Activated naive CD4-positive, alpha-beta T cell treated with anti-CD3 and anti-CD28 coated beads for 36 hours (primary cell): ENCODE measurements around the gene RNF187. TPM values are rescaled to one million over a fixed set of nuclear protein-coding genes. Genes with fewer than 3 reads are reported as not detected.

Experiments used
- CTCF ChIA-PET: fragments of 350-600 bp; sonication (Branson Sonifier 250); formaldehyde crosslinking; loops from one replicate; lab custom pipeline; 2021; ENCODE audit warnings: antibody characterized with exemption; lab: Charles Lee
- DNase-seq: peaks from one replicate; pipeline ENCODE4 v3.0.0-alpha.2; 2020
- H3K27ac Mint-ChIP-seq: one replicate; pipeline ENCODE4 v1.8.0; 2021; ENCODE audit warnings: mild to moderate bottlenecking, mixed read lengths
- H3K27me3 Mint-ChIP-seq: one replicate; pipeline ENCODE4 v1.8.0; 2021; ENCODE audit warnings: low read depth, mixed read lengths
- H3K36me3 Mint-ChIP-seq: one replicate; pipeline ENCODE4 v1.8.0; 2021; ENCODE audit warnings: low read depth, mixed read lengths
- H3K4me1 Mint-ChIP-seq: one replicate; pipeline ENCODE4 v1.8.0; 2021; ENCODE audit warnings: low read depth, mixed read lengths
- H3K4me3 Mint-ChIP-seq: one replicate; pipeline ENCODE4 v1.8.0; 2021; ENCODE audit warnings: mild to moderate bottlenecking, moderate library complexity, mixed read lengths
- H3K9me3 Mint-ChIP-seq: one replicate; pipeline ENCODE4 v1.8.0; 2021; ENCODE audit warnings: mixed read lengths
- intact Hi-C: fragments of 100-400 bp; cut with micrococcal nuclease; formaldehyde crosslinking; loops from one replicate; pipeline ENCODE4 v1.15.1; 2023
- total RNA-seq, 2 experiments: library from RNA; stranded (reverse); gene quantifications; one replicate each; pipeline ENCODE4 v1.2.3, GENCODE V29; 2021

Gene RNF187
- total RNA-seq, 2 experiments from 2014 or later = 112 to 116 TPM

DNA sequence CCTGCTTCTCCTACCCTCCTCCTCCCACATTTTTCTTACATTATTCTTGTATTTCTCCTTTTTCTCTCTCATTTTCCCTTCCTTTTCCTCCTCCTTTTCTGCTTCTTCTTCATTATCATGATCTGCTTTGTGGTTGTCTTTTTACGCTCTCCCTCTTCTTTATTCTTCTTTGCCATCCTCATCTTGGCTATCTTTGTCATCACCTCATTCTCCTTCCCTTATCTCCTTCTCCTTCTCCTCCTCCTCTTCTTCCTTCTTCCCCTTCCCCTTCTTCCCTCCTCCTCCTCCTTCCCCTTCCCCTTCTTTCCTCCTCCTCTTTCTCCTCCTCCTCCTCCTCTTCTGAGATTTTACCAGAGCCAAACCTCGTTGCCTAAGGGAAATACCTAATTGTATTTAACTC lies 30.5 kb downstream of the RNF187 start:
- Mint-ChIP-seq H3K27me3 (peaks cover 2% of the 10 kb centered on the region), H3K36me3 (no peaks in the 10 kb centered on the region), H3K27ac (no peak overlapping the region), H3K4me1 (peaks cover 4% of the 10 kb centered on the region), H3K4me3 (no peak overlapping the region), H3K9me3 (no peaks in the 10 kb centered on the region)
- CTCF ChIA-PET = no interaction called here
- intact Hi-C loops = no loop called here
- DNase-seq = no peak

- CTCF ChIA-PET = no interaction called here
- peaks cover 29% of the 10 kb centered on the region for H3K27me3 Mint-ChIP-seq
These were observed 40.4 kb downstream of the RNF187 start for GRCh38 chr1:228527596-228527995.

GRCh38 chr1:228528612-228529011 lies 41.4 kb downstream of the RNF187 start:
- Mint-ChIP-seq H3K4me3 (no peak overlapping the region), H3K27ac (no peak overlapping the region), H3K27me3 (peaks cover 32% of the 10 kb centered on the region), H3K4me1 (no peaks in the 10 kb centered on the region), H3K36me3 (no peaks in the 10 kb centered on the region), H3K9me3 (no peaks in the 10 kb centered on the region)
- intact Hi-C loops = no loop called here
- CTCF ChIA-PET = no interaction called here
- DNase-seq = no peak

More at GRCh38 chr1:228527596-228527995, 40.4 kb downstream of the RNF187 start:
- no peak overlapping the region for H3K27ac Mint-ChIP-seq
- no peaks in the 10 kb centered on the region for H3K9me3 Mint-ChIP-seq
- intact Hi-C loops = no loop called here
- no peaks in the 10 kb centered on the region for H3K36me3 Mint-ChIP-seq
- no peak for DNase-seq
- no peak overlapping the region for H3K4me3 Mint-ChIP-seq
- no peaks in the 10 kb centered on the region for H3K4me1 Mint-ChIP-seq

- CTCF ChIA-PET = no interaction called here
- Mint-ChIP-seq H3K27ac (no peak overlapping the region), H3K4me1 (no peaks in the 10 kb centered on the region), H3K9me3 (no peaks in the 10 kb centered on the region), H3K27me3 (peaks cover 30% of the 10 kb centered on the region), H3K4me3 (no peak overlapping the region), H3K36me3 (no peaks in the 10 kb centered on the region)
- no peak for DNase-seq
- intact Hi-C loops = no loop called here
These were observed 43.0 kb downstream of the RNF187 start for GRCh38 chr1:228530086-228530758.

- intact Hi-C loops = no loop called here
- H3K27me3 Mint-ChIP-seq = peaks cover 28% of the 10 kb centered on the region
- H3K36me3 Mint-ChIP-seq = no peaks in the 10 kb centered on the region
- DNase-seq = no peak
- no peak overlapping the region for H3K4me3 Mint-ChIP-seq
- H3K9me3 Mint-ChIP-seq = no peaks in the 10 kb centered on the region
- no peaks in the 10 kb centered on the region for H3K4me1 Mint-ChIP-seq
- CTCF ChIA-PET = no interaction called here
- no peak overlapping the region for H3K27ac Mint-ChIP-seq
These were observed 44.0 kb downstream of the RNF187 start for GRCh38 chr1:228530951-228531731.

DNA sequence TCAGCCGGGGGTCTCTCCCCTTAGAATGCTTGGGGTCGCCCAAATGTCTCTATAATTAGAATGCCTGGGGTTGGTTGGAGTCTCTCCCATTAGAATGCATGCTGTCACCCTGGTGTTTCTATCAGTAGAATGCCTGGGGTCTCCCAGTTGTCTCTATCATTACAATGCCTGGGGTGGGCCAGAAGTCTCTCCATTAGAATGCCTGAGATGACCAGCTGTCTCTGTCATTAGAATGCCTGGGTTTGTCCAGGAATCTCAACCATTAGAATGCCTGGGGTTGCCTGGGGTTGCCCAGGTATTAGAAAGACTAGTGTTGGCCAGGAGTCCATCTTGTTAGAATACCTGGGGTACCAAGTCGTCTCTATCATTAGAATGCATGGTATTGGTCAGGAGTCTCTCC lies 51.6 kb downstream of the RNF187 start:
- intact Hi-C loops = no loop called here
- Mint-ChIP-seq H3K4me1 (no peaks in the 10 kb centered on the region), H3K4me3 (no peak overlapping the region), H3K36me3 (no peaks in the 10 kb centered on the region), H3K27me3 (peaks cover 26% of the 10 kb centered on the region), H3K9me3 (no peaks in the 10 kb centered on the region), H3K27ac (no peak overlapping the region)
- CTCF ChIA-PET = no interaction called here
- DNase-seq = no peak

GRCh38 chr1:228540161-228540917 lies 53.2 kb downstream of the RNF187 start:
- H3K9me3 Mint-ChIP-seq = no peaks in the 10 kb centered on the region
- intact Hi-C loops = no loop called here

GRCh38 chr1:228541725-228542124 lies 54.5 kb downstream of the RNF187 start:
- DNase-seq = no peak
- Mint-ChIP-seq H3K36me3 (no peaks in the 10 kb centered on the region), H3K27me3 (peaks cover 23% of the 10 kb centered on the region), H3K9me3 (no peaks in the 10 kb centered on the region), H3K27ac (no peak overlapping the region), H3K4me1 (no peaks in the 10 kb centered on the region), H3K4me3 (no peak overlapping the region)
- intact Hi-C loops = no loop called here
- CTCF ChIA-PET = no interaction called here

More at GRCh38 chr1:228540161-228540917, 53.2 kb downstream of the RNF187 start:
- no peaks in the 10 kb centered on the region for H3K36me3 Mint-ChIP-seq
- no peak for DNase-seq
- H3K27ac Mint-ChIP-seq = no peak overlapping the region
- peaks cover 29% of the 10 kb centered on the region for H3K27me3 Mint-ChIP-seq
- no peak overlapping the region for H3K4me3 Mint-ChIP-seq
- no peaks in the 10 kb centered on the region for H3K4me1 Mint-ChIP-seq
- CTCF ChIA-PET = no interaction called here

GRCh38 chr1:228542376-228542775 lies 55.2 kb downstream of the RNF187 start:
- no peak overlapping the region for H3K4me3 Mint-ChIP-seq
- no peak overlapping the region for H3K27ac Mint-ChIP-seq
- intact Hi-C loops = no loop called here
- H3K9me3 Mint-ChIP-seq = no peaks in the 10 kb centered on the region
- no peak for DNase-seq
- H3K27me3 Mint-ChIP-seq = peaks cover 22% of the 10 kb centered on the region
- H3K36me3 Mint-ChIP-seq = no peaks in the 10 kb centered on the region
- CTCF ChIA-PET = no interaction called here
- H3K4me1 Mint-ChIP-seq = no peaks in the 10 kb centered on the region

- DNase-seq = no peak
- Mint-ChIP-seq H3K27me3 (peaks cover 20% of the 10 kb centered on the region), H3K4me1 (no peaks in the 10 kb centered on the region), H3K9me3 (no peaks in the 10 kb centered on the region), H3K27ac (no peak overlapping the region), H3K36me3 (no peaks in the 10 kb centered on the region), H3K4me3 (no peak overlapping the region)
- intact Hi-C loops = no loop called here
- CTCF ChIA-PET = no interaction called here
These were observed 55.8 kb downstream of the RNF187 start for GRCh38 chr1:228542981-228543380.

GRCh38 chr1:228543396-228543795 lies 56.2 kb downstream of the RNF187 start:
- H3K4me1 Mint-ChIP-seq = no peaks in the 10 kb centered on the region
- no peak for DNase-seq
- H3K27ac Mint-ChIP-seq = no peak overlapping the region
- H3K36me3 Mint-ChIP-seq = no peaks in the 10 kb centered on the region
- H3K27me3 Mint-ChIP-seq = peaks cover 16% of the 10 kb centered on the region
- H3K9me3 Mint-ChIP-seq = no peaks in the 10 kb centered on the region
- intact Hi-C loops = no loop called here
- no peak overlapping the region for H3K4me3 Mint-ChIP-seq
- CTCF ChIA-PET = no interaction called here

GRCh38 chr1:228544021-228544850 lies 57.1 kb downstream of the RNF187 start:
- Mint-ChIP-seq H3K27me3 (peaks cover 13% of the 10 kb centered on the region), H3K4me1 (no peaks in the 10 kb centered on the region), H3K4me3 (no peak overlapping the region), H3K27ac (no peak overlapping the region), H3K9me3 (no peaks in the 10 kb centered on the region), H3K36me3 (no peaks in the 10 kb centered on the region)
- no peak for DNase-seq
- CTCF ChIA-PET = no interaction called here
- intact Hi-C loops = no loop called here
